ENCODE data around the gene ENOX1. TPM values are rescaled to one million over a fixed set of nuclear protein-coding genes. Genes with fewer than 3 reads are reported as not detected.

The ENOX1 gene
- total RNA-seq, 1 experiment from 2014 or later: 0.95 TPM

DNA sequence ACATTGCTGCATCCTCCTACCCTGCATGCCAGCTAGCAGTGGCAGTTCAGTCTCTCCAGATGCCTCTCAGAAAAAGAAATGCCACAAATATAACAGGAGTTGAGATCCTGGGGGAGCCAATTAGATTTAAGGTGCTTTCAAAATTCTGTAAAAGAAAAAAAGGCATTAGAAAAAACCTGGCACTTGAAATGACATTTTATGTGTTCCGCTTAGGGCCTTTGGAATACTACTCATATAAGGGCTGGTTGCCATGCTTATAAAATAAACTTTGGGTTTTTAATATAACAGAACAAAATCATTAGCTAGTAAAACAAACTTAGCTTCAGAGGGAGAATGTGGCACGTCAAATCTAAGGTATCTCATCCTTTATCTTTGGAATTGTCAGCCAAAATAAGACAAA lies 104.1 kb downstream of the ENOX1 start:
- Histone ChIP-seq H3F3A (ENCODE audit: low read length, unreplicated experiment) (no peaks in the 10 kb centered on the region), H4K20me1 (ENCODE audit: low read length) (no peaks in the 10 kb centered on the region), H3K27me3 (ENCODE audit: low read length) (no peaks in the 10 kb centered on the region), H3K9ac (ENCODE audit: low read length) (no peak overlapping the region), H3K9me3 (ENCODE audit: low read length) (no peaks in the 10 kb centered on the region), H3K4me2 (ENCODE audit: low read length) (no peak overlapping the region), H3K36me3 (ENCODE audit: low read depth, low read length) (no peaks in the 10 kb centered on the region), H3K4me3 (ENCODE audit: low read length) (no peak overlapping the region), H3K4me1 (ENCODE audit: insufficient read depth, low read length) (peaks cover 14% of the 10 kb centered on the region), H3K27ac (ENCODE audit: low read length) (no peak overlapping the region), H2AFZ (ENCODE audit: low read length) (no peak overlapping the region), H3K79me2 (ENCODE audit: low read length) (no peaks in the 10 kb centered on the region), H3K9me2 (replicated peaks; ENCODE audit: low read length) (no peaks in the 10 kb centered on the region)
- TF ChIP-seq, protein P1, sequence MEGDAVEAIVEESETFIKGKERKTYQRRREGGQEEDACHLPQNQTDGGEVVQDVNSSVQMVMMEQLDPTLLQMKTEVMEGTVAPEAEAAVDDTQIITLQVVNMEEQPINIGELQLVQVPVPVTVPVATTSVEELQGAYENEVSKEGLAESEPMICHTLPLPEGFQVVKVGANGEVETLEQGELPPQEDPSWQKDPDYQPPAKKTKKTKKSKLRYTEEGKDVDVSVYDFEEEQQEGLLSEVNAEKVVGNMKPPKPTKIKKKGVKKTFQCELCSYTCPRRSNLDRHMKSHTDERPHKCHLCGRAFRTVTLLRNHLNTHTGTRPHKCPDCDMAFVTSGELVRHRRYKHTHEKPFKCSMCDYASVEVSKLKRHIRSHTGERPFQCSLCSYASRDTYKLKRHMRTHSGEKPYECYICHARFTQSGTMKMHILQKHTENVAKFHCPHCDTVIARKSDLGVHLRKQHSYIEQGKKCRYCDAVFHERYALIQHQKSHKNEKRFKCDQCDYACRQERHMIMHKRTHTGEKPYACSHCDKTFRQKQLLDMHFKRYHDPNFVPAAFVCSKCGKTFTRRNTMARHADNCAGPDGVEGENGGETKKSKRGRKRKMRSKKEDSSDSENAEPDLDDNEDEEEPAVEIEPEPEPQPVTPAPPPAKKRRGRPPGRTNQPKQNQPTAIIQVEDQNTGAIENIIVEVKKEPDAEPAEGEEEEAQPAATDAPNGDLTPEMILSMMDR (conservative IDR thresholded peaks at IDR 0.05; ENCODE audit: low read depth, low read length): no peak
- TF ChIP-seq EZH2 (IDR thresholded peaks at IDR 0.05; ENCODE audit: low read length, unreplicated experiment): no peak
- no peak for TF ChIP-seq EZH2phosphoT487 (IDR thresholded peaks at IDR 0.05; ENCODE audit: borderline replicate concordance, low read length)
- CTCF ChIA-PET: no interaction called here
- DNase-seq: no peak
- no TSS peak for BruUV-seq (replicated peaks)
- POLR2A ChIA-PET (ENCODE audit: unreplicated experiment): no interaction called here
- intact Hi-C loops (cut with micrococcal nuclease): loop anchor here (10.0 kb wide), 1 partner anchor 102 kb away; the partner anchor contains the start of gene ENOX1
- ATAC-seq: no peak

DNA sequence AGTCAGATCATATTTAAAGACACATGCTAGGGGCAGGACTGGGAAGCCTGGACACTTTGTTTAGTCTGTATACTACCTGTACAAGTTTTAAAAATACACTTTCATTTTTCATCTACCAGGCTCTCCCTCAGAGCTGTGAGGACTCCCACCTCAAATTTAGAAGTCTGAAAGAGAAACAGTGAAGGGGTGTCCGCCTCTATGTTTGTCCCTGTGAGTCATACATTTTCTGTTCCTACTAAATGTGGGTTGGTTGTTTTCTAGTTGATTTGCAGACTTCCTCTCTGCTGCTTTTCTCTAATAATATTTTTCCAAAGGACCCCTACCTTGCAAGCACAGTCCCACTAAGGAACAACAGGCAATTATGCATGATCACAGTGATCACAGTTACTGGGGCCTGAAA lies 110.5 kb downstream of the ENOX1 start:
- Histone ChIP-seq H3K4me1 (ENCODE audit: insufficient read depth, low read length) (no peaks in the 10 kb centered on the region), H3K36me3 (ENCODE audit: low read depth, low read length) (no peaks in the 10 kb centered on the region), H3K9me3 (ENCODE audit: low read length) (no peaks in the 10 kb centered on the region), H3K9ac (ENCODE audit: low read length) (no peak overlapping the region), H4K20me1 (ENCODE audit: low read length) (no peaks in the 10 kb centered on the region), H3K4me3 (ENCODE audit: low read length) (no peak overlapping the region), H3K27ac (ENCODE audit: low read length) (no peak overlapping the region), H3K9me2 (replicated peaks; ENCODE audit: low read length) (no peaks in the 10 kb centered on the region), H3K4me2 (ENCODE audit: low read length) (no peak overlapping the region), H2AFZ (ENCODE audit: low read length) (no peak overlapping the region), H3K27me3 (ENCODE audit: low read length) (no peaks in the 10 kb centered on the region), H3F3A (ENCODE audit: low read length, unreplicated experiment) (no peaks in the 10 kb centered on the region), H3K79me2 (ENCODE audit: low read length) (no peaks in the 10 kb centered on the region)
- no TSS peak for BruUV-seq (replicated peaks)
- intact Hi-C loops (cut with micrococcal nuclease): no loop called here
- no peak for TF ChIP-seq EZH2phosphoT487 (IDR thresholded peaks at IDR 0.05; ENCODE audit: borderline replicate concordance, low read length)
- TF ChIP-seq, protein P1 (conservative IDR thresholded peaks at IDR 0.05; ENCODE audit: low read depth, low read length): no peak
- no peak for TF ChIP-seq EZH2 (IDR thresholded peaks at IDR 0.05; ENCODE audit: low read length, unreplicated experiment)
- no peak for DNase-seq
- ChIA-PET CTCF (no interaction called here), POLR2A (ENCODE audit: unreplicated experiment) (no interaction called here)
- no peak for ATAC-seq

DNA sequence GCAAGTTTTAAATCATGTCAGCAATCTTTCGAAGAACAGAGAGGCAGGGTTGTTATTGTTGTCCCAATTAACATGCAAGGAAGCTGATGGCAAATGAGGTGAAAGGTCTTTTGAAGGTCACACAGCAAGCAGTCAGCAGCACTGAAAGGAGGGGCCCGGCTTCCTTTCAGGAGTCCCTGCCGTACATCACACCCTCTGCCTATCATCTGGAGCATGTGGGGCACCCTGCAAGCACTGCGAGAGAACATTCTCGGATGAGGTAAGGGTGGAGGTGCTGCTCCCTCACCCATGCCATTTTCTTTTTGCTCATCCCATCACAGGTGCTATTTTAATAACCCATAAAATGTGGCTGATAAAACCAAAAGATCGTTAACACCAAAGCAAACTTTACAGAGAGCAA lies 111.2 kb downstream of the ENOX1 start:
- Histone ChIP-seq H3K9me2 (replicated peaks; ENCODE audit: low read length) (no peaks in the 10 kb centered on the region), H3K4me1 (ENCODE audit: insufficient read depth, low read length) (no peaks in the 10 kb centered on the region), H3K79me2 (ENCODE audit: low read length) (no peaks in the 10 kb centered on the region), H3K4me2 (ENCODE audit: low read length) (no peak overlapping the region), H3K4me3 (ENCODE audit: low read length) (no peak overlapping the region), H3F3A (ENCODE audit: low read length, unreplicated experiment) (no peaks in the 10 kb centered on the region), H3K36me3 (ENCODE audit: low read depth, low read length) (no peaks in the 10 kb centered on the region), H3K27ac (ENCODE audit: low read length) (no peak overlapping the region), H3K9ac (ENCODE audit: low read length) (no peak overlapping the region), H4K20me1 (ENCODE audit: low read length) (no peaks in the 10 kb centered on the region), H3K27me3 (ENCODE audit: low read length) (no peaks in the 10 kb centered on the region), H2AFZ (ENCODE audit: low read length) (no peak overlapping the region), H3K9me3 (ENCODE audit: low read length) (no peaks in the 10 kb centered on the region)
- TF ChIP-seq EZH2phosphoT487 (IDR thresholded peaks at IDR 0.05; ENCODE audit: borderline replicate concordance, low read length): no peak
- no peak for TF ChIP-seq EZH2 (IDR thresholded peaks at IDR 0.05; ENCODE audit: low read length, unreplicated experiment)
- TF ChIP-seq, protein P1 (conservative IDR thresholded peaks at IDR 0.05; ENCODE audit: low read depth, low read length): no peak
- no peak for DNase-seq
- no peak for ATAC-seq
- intact Hi-C loops (cut with micrococcal nuclease): no loop called here
- CTCF ChIA-PET: no interaction called here
- POLR2A ChIA-PET (ENCODE audit: unreplicated experiment): no interaction called here
- BruUV-seq (replicated peaks): no TSS peak
